Activated T-helper 1 cell treated with anti-CD3 and anti-CD28 coated beads, Interleukin-12 subunit alpha, Interleukin-12 subunit beta, Interleukin-2, Interleukin-4 antibody, amounts not matched to agents 30 ng/mL and 10 ng/mL and 1 ng/mL, durations not matched to agents 14 hours and 24 hours and 36 hours (primary cell): ENCODE data around the gene ORC3. TPM values are rescaled to one million over a fixed set of nuclear protein-coding genes. Genes with fewer than 3 reads are reported as not detected.
A peak's percentile ranks its signal among the peaks of the same experiment; 100 is the strongest.

Experiments
- DNase-seq: peaks from one replicate; pipeline ENCODE4 v3.0.0; 2021; ENCODE audit warnings: low spot score
- H3K27ac Mint-ChIP-seq: one replicate; pipeline ENCODE4 v1.8.0; 2021; ENCODE audit warnings: mild to moderate bottlenecking, mixed read lengths
- H3K27me3 Mint-ChIP-seq: one replicate; pipeline ENCODE4 v1.8.0; 2022; ENCODE audit warnings: mild to moderate bottlenecking, moderate library complexity, mixed read lengths; ENCODE audit not compliant: insufficient read depth
- H3K36me3 Mint-ChIP-seq: one replicate; pipeline ENCODE4 v1.8.0; 2021; ENCODE audit warnings: low read depth, mixed read lengths
- H3K4me1 Mint-ChIP-seq: one replicate; pipeline ENCODE4 v1.8.0; 2021; ENCODE audit warnings: low read depth, mixed read lengths
- H3K4me3 Mint-ChIP-seq: one replicate; pipeline ENCODE4 v1.8.0; 2021; ENCODE audit warnings: mild to moderate bottlenecking, moderate library complexity, mixed read lengths
- H3K9me3 Mint-ChIP-seq: one replicate; pipeline ENCODE4 v1.8.0; 2021; ENCODE audit warnings: mixed read lengths
- intact Hi-C: fragments of 100-400 bp; cut with micrococcal nuclease; formaldehyde crosslinking; loops from one replicate; pipeline ENCODE4 v1.15.1; 2024
- total RNA-seq: library from RNA; stranded (reverse); gene quantifications from 2 replicates; pipeline ENCODE4 v1.2.3, GENCODE V29; 2022

The ORC3 gene
- 34.7 and 38.6 TPM in 2 replicates for total RNA-seq

- Mint-ChIP-seq H3K27ac (peak within 1 kb of the TSS; percentile 79), H3K9me3 (no peaks in the 10 kb centered on the region), H3K27me3 (no peaks in the 10 kb centered on the region), H3K4me1 (peaks cover 42% of the 10 kb centered on the region), H3K36me3 (peaks cover 28% of the 10 kb centered on the region), H3K4me3 (peak within 1 kb of the TSS; percentile 90)
- DNase-seq: peak; percentile 96
- intact Hi-C loops: loop anchor here (1.0 to 10.0 kb wide), 10 partner anchors 62 to 1373 kb away; partner anchors contain the start of genes AKIRIN2, RNGTT, SMIM8 and ZNF292
These were observed at the start of gene ORC3, which contains the start of gene RARS2 for GRCh38 chr6:87589693-87590416. TSS of gene ORC3 (plus strand) at chr6:87590135. CDS start at chr6:87590169, 34 bp downstream. TSS of gene RARS2 (minus strand) at chr6:87589987. CDS start at chr6:87589957, 30 bp downstream.

DNA sequence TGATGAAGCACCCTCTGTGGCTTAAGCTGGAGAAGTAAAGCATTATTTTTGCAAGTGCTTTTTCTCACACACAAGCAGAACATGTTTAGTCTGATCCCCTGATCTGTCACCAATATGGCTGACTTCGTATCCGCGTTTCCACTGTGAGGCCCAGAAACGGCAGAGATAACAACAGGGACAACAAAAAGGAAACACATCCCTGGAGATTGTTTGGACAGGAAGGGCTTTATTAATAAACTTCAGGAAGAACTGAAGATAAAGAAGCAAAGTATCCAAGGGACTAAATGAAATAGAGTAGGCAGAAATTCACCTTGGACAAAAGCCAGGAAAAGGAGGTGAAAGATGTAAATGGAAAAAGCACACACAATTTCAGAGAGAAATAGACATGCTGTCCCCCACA lies 49.4 kb upstream of the ORC3 start:
- Mint-ChIP-seq H3K27me3 (no peaks in the 10 kb centered on the region), H3K4me1 (peaks cover 12% of the 10 kb centered on the region), H3K27ac (no peak overlapping the region), H3K9me3 (peaks cover 5% of the 10 kb centered on the region), H3K4me3 (no peak overlapping the region), H3K36me3 (peaks cover 37% of the 10 kb centered on the region)
- intact Hi-C loops: no loop called here
- DNase-seq: no peak

- Mint-ChIP-seq H3K27ac (no peak overlapping the region), H3K4me3 (no peak overlapping the region), H3K4me1 (peaks cover 12% of the 10 kb centered on the region), H3K36me3 (peaks cover 38% of the 10 kb centered on the region), H3K9me3 (peaks cover 5% of the 10 kb centered on the region), H3K27me3 (no peaks in the 10 kb centered on the region)
- intact Hi-C loops: no loop called here
- DNase-seq: no peak
These were observed 48.9 kb upstream of the ORC3 start for GRCh38 chr6:87541041-87541440.

DNA sequence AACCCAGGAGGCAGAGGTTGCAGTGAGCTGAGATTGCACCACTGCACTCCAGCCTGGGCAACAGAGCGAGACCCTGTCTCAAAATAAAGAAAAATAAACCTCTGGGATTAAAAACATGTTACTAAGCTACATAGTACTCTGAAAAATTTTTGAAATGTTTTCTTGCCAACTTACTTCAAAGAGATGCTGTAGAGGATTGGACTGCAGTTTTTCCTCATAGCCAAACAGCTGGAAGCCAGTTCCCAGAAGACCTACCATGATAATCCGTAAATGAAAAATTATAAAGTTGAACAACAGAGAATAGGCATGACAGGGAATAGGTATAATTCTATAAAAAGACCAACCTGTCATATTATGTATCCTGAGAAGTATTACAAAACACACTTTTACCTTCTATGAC lies 48.2 kb upstream of the ORC3 start:
- intact Hi-C loops: no loop called here
- no peak overlapping the region for H3K27ac Mint-ChIP-seq
- H3K36me3 Mint-ChIP-seq: peaks cover 40% of the 10 kb centered on the region
- H3K27me3 Mint-ChIP-seq: no peaks in the 10 kb centered on the region
- no peak for DNase-seq
- no peak overlapping the region for H3K4me3 Mint-ChIP-seq
- H3K9me3 Mint-ChIP-seq: peaks cover 5% of the 10 kb centered on the region
- peaks cover 12% of the 10 kb centered on the region for H3K4me1 Mint-ChIP-seq

- H3K27me3 Mint-ChIP-seq: no peaks in the 10 kb centered on the region
- no peak overlapping the region for H3K4me3 Mint-ChIP-seq
- peaks cover 34% of the 10 kb centered on the region for H3K36me3 Mint-ChIP-seq
- intact Hi-C loops: no loop called here
- peaks cover 5% of the 10 kb centered on the region for H3K9me3 Mint-ChIP-seq
- peaks cover 7% of the 10 kb centered on the region for H3K4me1 Mint-ChIP-seq
- DNase-seq: no peak
- H3K27ac Mint-ChIP-seq: no peak overlapping the region
These were observed 46.0 kb upstream of the ORC3 start for GRCh38 chr6:87543696-87544473.

DNA sequence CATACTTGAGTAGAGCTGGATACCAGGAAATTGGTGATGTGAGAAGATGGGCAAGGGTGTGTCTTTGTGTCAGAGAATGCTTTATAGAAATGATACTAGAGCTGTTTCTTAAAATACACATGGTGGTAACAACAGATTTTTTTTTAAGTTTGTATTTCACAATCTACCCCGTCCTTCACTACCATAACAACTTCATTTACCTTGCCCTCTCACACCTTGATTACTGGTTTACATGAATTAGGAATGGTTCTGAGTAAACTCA lies 45.5 kb upstream of the ORC3 start:
- Mint-ChIP-seq H3K4me3 (no peak overlapping the region), H3K36me3 (peaks cover 32% of the 10 kb centered on the region), H3K9me3 (peaks cover 2% of the 10 kb centered on the region), H3K4me1 (peaks cover 7% of the 10 kb centered on the region), H3K27me3 (no peaks in the 10 kb centered on the region), H3K27ac (peak overlapping the region; percentile 49)
- DNase-seq: no peak
- intact Hi-C loops: no loop called here

GRCh38 chr6:87551799-87552198 lies 38.1 kb upstream of the ORC3 start:
- H3K4me1 Mint-ChIP-seq: peaks cover 5% of the 10 kb centered on the region
- intact Hi-C loops: no loop called here
- H3K9me3 Mint-ChIP-seq: no peaks in the 10 kb centered on the region
- peaks cover 27% of the 10 kb centered on the region for H3K36me3 Mint-ChIP-seq
- no peak overlapping the region for H3K27ac Mint-ChIP-seq
- DNase-seq: no peak
- H3K27me3 Mint-ChIP-seq: no peaks in the 10 kb centered on the region
- H3K4me3 Mint-ChIP-seq: no peak overlapping the region

- intact Hi-C loops: no loop called here
- no peak overlapping the region for H3K27ac Mint-ChIP-seq
- DNase-seq: no peak
- no peaks in the 10 kb centered on the region for H3K27me3 Mint-ChIP-seq
- H3K36me3 Mint-ChIP-seq: peaks cover 30% of the 10 kb centered on the region
- H3K4me1 Mint-ChIP-seq: peaks cover 5% of the 10 kb centered on the region
- no peak overlapping the region for H3K4me3 Mint-ChIP-seq
- no peaks in the 10 kb centered on the region for H3K9me3 Mint-ChIP-seq
These were observed 36.7 kb upstream of the ORC3 start for GRCh38 chr6:87553159-87553765.

DNA sequence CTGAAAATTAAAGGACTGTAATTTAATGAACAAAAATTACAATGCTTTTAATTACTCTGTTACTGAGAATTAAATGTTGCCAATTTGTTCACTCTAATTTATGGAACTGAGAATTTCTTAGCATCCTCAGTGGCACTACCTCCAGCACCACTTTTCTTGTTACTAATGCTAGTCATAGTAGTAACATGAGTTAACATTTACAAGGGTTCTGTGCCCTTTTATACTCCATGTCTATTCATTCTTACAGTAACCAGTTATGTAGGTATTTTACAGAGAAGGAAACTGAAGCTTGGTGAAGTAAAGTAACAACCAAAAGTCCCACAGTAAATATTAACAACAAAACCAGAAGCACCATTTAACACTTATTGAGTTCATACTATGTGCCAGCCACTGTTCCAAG lies 34.4 kb upstream of the ORC3 start:
- Mint-ChIP-seq H3K27ac (no peak overlapping the region), H3K4me3 (no peak overlapping the region), H3K4me1 (peaks cover 5% of the 10 kb centered on the region), H3K9me3 (no peaks in the 10 kb centered on the region), H3K27me3 (no peaks in the 10 kb centered on the region), H3K36me3 (peaks cover 32% of the 10 kb centered on the region)
- no peak for DNase-seq
- intact Hi-C loops: no loop called here

GRCh38 chr6:87558446-87558845 lies 31.5 kb upstream of the ORC3 start:
- H3K27me3 Mint-ChIP-seq: no peaks in the 10 kb centered on the region
- no peak overlapping the region for H3K4me3 Mint-ChIP-seq
- intact Hi-C loops: no loop called here

DNA sequence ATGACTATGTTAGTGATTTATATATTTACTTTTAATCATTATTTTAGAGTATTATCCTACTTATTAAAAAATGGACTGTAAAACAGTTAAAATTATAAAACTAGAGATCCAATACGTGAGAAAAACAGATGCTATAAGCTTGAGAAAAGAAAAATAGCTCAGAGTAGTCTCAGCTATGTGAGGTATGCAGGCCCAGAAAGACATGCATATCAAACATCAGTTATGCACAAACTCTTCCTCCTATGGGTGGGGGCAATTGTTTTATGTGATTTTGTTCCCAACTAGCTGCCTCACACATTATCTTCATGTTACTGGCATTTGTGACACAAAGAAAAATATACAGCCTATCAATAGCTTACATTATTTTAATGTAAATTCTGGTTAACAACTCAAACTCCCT lies 28.9 kb upstream of the ORC3 start:
- Mint-ChIP-seq H3K27ac (no peak overlapping the region), H3K4me1 (no peaks in the 10 kb centered on the region), H3K4me3 (no peak overlapping the region), H3K9me3 (no peaks in the 10 kb centered on the region), H3K27me3 (no peaks in the 10 kb centered on the region), H3K36me3 (peaks cover 29% of the 10 kb centered on the region)
- intact Hi-C loops: no loop called here
- DNase-seq: no peak

More at GRCh38 chr6:87558446-87558845, 31.5 kb upstream of the ORC3 start:
- Mint-ChIP-seq H3K36me3 (peaks cover 29% of the 10 kb centered on the region), H3K27ac (no peak overlapping the region), H3K4me1 (peaks cover 5% of the 10 kb centered on the region), H3K9me3 (no peaks in the 10 kb centered on the region)
- DNase-seq: no peak

DNA sequence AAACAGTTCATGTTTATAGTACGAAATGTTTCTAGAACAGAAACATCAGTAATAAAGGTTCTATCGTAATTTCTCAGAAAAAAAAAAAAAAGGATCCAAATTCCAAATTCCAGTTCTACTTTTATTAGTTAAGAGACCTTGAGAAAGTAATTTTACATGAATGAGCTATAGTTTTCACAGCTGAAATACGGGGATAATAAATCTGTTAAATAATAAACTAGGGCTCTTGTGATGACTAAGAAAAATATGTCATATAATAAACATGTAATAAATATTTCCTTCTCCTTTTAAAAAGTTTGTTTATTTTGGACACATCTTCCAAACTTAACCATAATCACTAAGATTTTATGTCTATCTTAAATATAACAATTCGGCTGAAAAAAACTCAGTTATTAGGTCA lies 17.9 kb upstream of the ORC3 start:
- intact Hi-C loops: no loop called here
- Mint-ChIP-seq H3K4me3 (no peak overlapping the region), H3K9me3 (no peaks in the 10 kb centered on the region), H3K27me3 (no peaks in the 10 kb centered on the region), H3K27ac (no peak overlapping the region), H3K4me1 (peaks cover 40% of the 10 kb centered on the region), H3K36me3 (peaks cover 28% of the 10 kb centered on the region)
- no peak for DNase-seq

DNA sequence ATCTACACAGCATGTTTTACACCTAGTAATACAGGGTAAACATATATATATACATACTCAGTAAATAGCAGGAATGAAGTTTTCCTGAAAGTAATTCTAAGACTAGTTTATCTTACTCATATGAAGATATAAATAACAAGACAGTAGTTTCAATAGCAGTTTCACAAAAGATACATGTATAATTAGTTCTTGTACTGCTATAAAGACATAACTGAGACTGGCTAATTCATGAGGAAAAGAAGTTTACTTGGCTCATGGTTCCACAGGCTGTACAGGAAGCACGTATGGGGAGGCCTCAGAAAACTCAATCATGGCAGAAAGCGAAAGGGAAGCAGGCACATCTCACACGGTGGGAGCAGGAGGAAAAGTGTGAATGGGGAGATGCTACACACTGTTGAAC lies 17.1 kb upstream of the ORC3 start:
- intact Hi-C loops: no loop called here
- Mint-ChIP-seq H3K27me3 (no peaks in the 10 kb centered on the region), H3K9me3 (no peaks in the 10 kb centered on the region), H3K4me3 (no peak overlapping the region), H3K4me1 (peaks cover 40% of the 10 kb centered on the region), H3K27ac (peak overlapping the region; percentile 72), H3K36me3 (peaks cover 31% of the 10 kb centered on the region)
- DNase-seq: no peak
